ENCODE results near the gene ACKR4. TPM values are rescaled to one million over a fixed set of nuclear protein-coding genes. Genes with fewer than 3 reads are reported as not detected.
A peak's percentile ranks its signal among the peaks of the same experiment; 100 is the strongest.
"Not testable (repeated sequence)": the region's sequence is repeated elsewhere in the genome, so short reads cannot be mapped to it uniquely, and the experiment has no call there.

ACKR4 gene
- total RNA-seq, 1 experiment from 2014 or later = 0.18 TPM

GRCh38 chr3:132569153-132569552, 27.9 kb upstream of the ACKR4 start:
- Histone ChIP-seq H3K27ac (no peak overlapping the region), H3K36me3 (no peaks in the 10 kb centered on the region), H3K27me3 (replicated peaks) (no peaks in the 10 kb centered on the region), H3K4me3 (no peak overlapping the region), H3K4me1 (replicated peaks) (no peaks in the 10 kb centered on the region), H3K9me3 (replicated peaks) (no peaks in the 10 kb centered on the region; the same call in 1 of the 2 replicates)
- no peak for DNase-seq (ENCODE audit: low read depth in 1 of 2, low spot score in 2 of 2)

GRCh38 chr3:132569580-132569979, 27.5 kb upstream of the ACKR4 start:
- no peak for DNase-seq (ENCODE audit: low read depth in 1 of 2, low spot score in 2 of 2)
- Histone ChIP-seq H3K4me1 (replicated peaks) (no peaks in the 10 kb centered on the region), H3K9me3 (replicated peaks) (no peaks in the 10 kb centered on the region; the same call in 1 of the 2 replicates), H3K27ac (no peak overlapping the region), H3K36me3 (no peaks in the 10 kb centered on the region), H3K27me3 (replicated peaks) (no peaks in the 10 kb centered on the region), H3K4me3 (no peak overlapping the region)

GRCh38 chr3:132570016-132570415, 27.1 kb upstream of the ACKR4 start:
- no peaks in the 10 kb centered on the region for H3K4me1 ChIP-seq (replicated peaks)
- no peak overlapping the region for H3K27ac ChIP-seq
- no peaks in the 10 kb centered on the region for H3K27me3 ChIP-seq (replicated peaks)
- H3K36me3 ChIP-seq = no peaks in the 10 kb centered on the region
- DNase-seq (ENCODE audit: low read depth in 1 of 2, low spot score in 2 of 2) = no peak
- no peak overlapping the region for H3K4me3 ChIP-seq
- H3K9me3 ChIP-seq (replicated peaks) = no peaks in the 10 kb centered on the region; the same call in 1 of the 2 replicates

- DNase-seq (ENCODE audit: low read depth in 1 of 2, low spot score in 2 of 2) = no peak
These were observed 23.3 kb upstream of the ACKR4 start for GRCh38 chr3:132573797-132574211.

GRCh38 chr3:132587401-132587800, 9.7 kb upstream of the ACKR4 start:
- no peak for DNase-seq (ENCODE audit: low read depth in 1 of 2, low spot score in 2 of 2)
- Histone ChIP-seq H3K27ac (no peak overlapping the region), H3K4me1 (replicated peaks) (peaks cover 4% of the 10 kb centered on the region), H3K27me3 (replicated peaks) (no peaks in the 10 kb centered on the region), H3K4me3 (no peak overlapping the region), H3K36me3 (no peaks in the 10 kb centered on the region), H3K9me3 (replicated peaks) (no peaks in the 10 kb centered on the region)

More at GRCh38 chr3:132573797-132574211, 23.3 kb upstream of the ACKR4 start:
- Histone ChIP-seq H3K4me3 (no peak overlapping the region), H3K27ac (no peak overlapping the region), H3K4me1 (replicated peaks) (no peaks in the 10 kb centered on the region), H3K9me3 (replicated peaks) (no peaks in the 10 kb centered on the region; the same call in 1 of the 2 replicates), H3K27me3 (replicated peaks) (no peaks in the 10 kb centered on the region), H3K36me3 (0 out of 2 replicates have a peak, but pooled peaks cover 2% of the 10 kb centered on the region)

GRCh38 chr3:132592216-132592615, 4.9 kb upstream of the ACKR4 start:
- Histone ChIP-seq H3K9me3 (replicated peaks) (no peaks in the 10 kb centered on the region), H3K36me3 (no peaks in the 10 kb centered on the region), H3K4me3 (no peak overlapping the region), H3K27me3 (replicated peaks) (no peaks in the 10 kb centered on the region), H3K27ac (no peak overlapping the region), H3K4me1 (replicated peaks) (peaks cover 32% of the 10 kb centered on the region)
- no peak for DNase-seq (ENCODE audit: low read depth in 1 of 2, low spot score in 2 of 2)

GRCh38 chr3:132593241-132593946, 3.7 kb upstream of the ACKR4 start:
- DNase-seq (ENCODE audit: low read depth in 1 of 2, low spot score in 2 of 2) = no peak
- Histone ChIP-seq H3K4me3 (no peak overlapping the region), H3K9me3 (replicated peaks) (no peaks in the 10 kb centered on the region), H3K27ac (peak overlapping the region; percentile 88), H3K27me3 (replicated peaks) (no peaks in the 10 kb centered on the region), H3K4me1 (replicated peaks) (peaks cover 32% of the 10 kb centered on the region), H3K36me3 (no peaks in the 10 kb centered on the region)

- peak overlapping the region; percentile 88 for H3K27ac ChIP-seq
- no peaks in the 10 kb centered on the region for H3K36me3 ChIP-seq
- H3K9me3 ChIP-seq (replicated peaks) = no peaks in the 10 kb centered on the region
- no peaks in the 10 kb centered on the region for H3K27me3 ChIP-seq (replicated peaks)
- peaks cover 32% of the 10 kb centered on the region for H3K4me1 ChIP-seq (replicated peaks)
- peak; percentile 50 to 78 for DNase-seq (ENCODE audit: low read depth in 1 of 2, low spot score in 2 of 2)
- no peak overlapping the region for H3K4me3 ChIP-seq
These were observed 3.1 kb upstream of the ACKR4 start for GRCh38 chr3:132593947-132594323.

- no peaks in the 10 kb centered on the region for H3K36me3 ChIP-seq
- H3K27me3 ChIP-seq (replicated peaks) = no peaks in the 10 kb centered on the region
- peaks cover 32% of the 10 kb centered on the region for H3K4me1 ChIP-seq (replicated peaks)
- peak overlapping the region; percentile 88 for H3K27ac ChIP-seq
- H3K4me3 ChIP-seq = no peak overlapping the region
- DNase-seq (ENCODE audit: low read depth in 1 of 2, low spot score in 2 of 2) = no peak
- no peaks in the 10 kb centered on the region for H3K9me3 ChIP-seq (replicated peaks)
These were observed 2.6 kb upstream of the ACKR4 start for GRCh38 chr3:132594498-132594897.

- no peaks in the 10 kb centered on the region for H3K36me3 ChIP-seq
- peaks cover 32% of the 10 kb centered on the region for H3K4me1 ChIP-seq (replicated peaks)
- H3K4me3 ChIP-seq = no peak overlapping the region
- H3K27me3 ChIP-seq (replicated peaks) = no peaks in the 10 kb centered on the region
- no peak overlapping the region for H3K27ac ChIP-seq
- DNase-seq (ENCODE audit: low read depth in 1 of 2, low spot score in 2 of 2) = peak in 1 of 2 experiments; percentile 40
- no peaks in the 10 kb centered on the region for H3K9me3 ChIP-seq (replicated peaks)
These were observed 2.1 kb upstream of the ACKR4 start for GRCh38 chr3:132595014-132595413.

GRCh38 chr3:132596326-132596725, 744 bp upstream of the ACKR4 start:
- H3K9me3 ChIP-seq (replicated peaks) = no peaks in the 10 kb centered on the region
- no peaks in the 10 kb centered on the region for H3K27me3 ChIP-seq (replicated peaks)
- no peak for DNase-seq (ENCODE audit: low read depth in 1 of 2, low spot score in 2 of 2)
- H3K36me3 ChIP-seq = no peaks in the 10 kb centered on the region
- peaks cover 32% of the 10 kb centered on the region for H3K4me1 ChIP-seq (replicated peaks)
- H3K4me3 ChIP-seq = no peak overlapping the region
- no peak overlapping the region for H3K27ac ChIP-seq

- Histone ChIP-seq H3K36me3 (no peaks in the 10 kb centered on the region), H3K9me3 (replicated peaks) (no peaks in the 10 kb centered on the region), H3K27me3 (replicated peaks) (no peaks in the 10 kb centered on the region), H3K4me3 (no peak overlapping the region), H3K4me1 (replicated peaks) (peaks cover 26% of the 10 kb centered on the region), H3K27ac (no peak overlapping the region)
- no peak for DNase-seq (ENCODE audit: low read depth in 1 of 2, low spot score in 2 of 2)
These were observed 590 bp downstream of the ACKR4 start for GRCh38 chr3:132597660-132598059.

- H3K4me1 ChIP-seq (replicated peaks) = peaks cover 22% of the 10 kb centered on the region
- no peak overlapping the region for H3K27ac ChIP-seq
- H3K27me3 ChIP-seq (replicated peaks) = no peaks in the 10 kb centered on the region
- DNase-seq (ENCODE audit: low read depth in 1 of 2, low spot score in 2 of 2) = no peak
- H3K4me3 ChIP-seq = no peak overlapping the region
- no peaks in the 10 kb centered on the region for H3K9me3 ChIP-seq (replicated peaks)
- H3K36me3 ChIP-seq = peaks cover 5% of the 10 kb centered on the region; the same call in 1 of the 2 replicates
These were observed 1.1 kb downstream of the ACKR4 start for GRCh38 chr3:132598181-132598580.

GRCh38 chr3:132600614-132601013, 3.5 kb downstream of the ACKR4 start:
- not testable (repeated sequence) for H3K9me3 ChIP-seq (replicated peaks); DNase-seq (ENCODE audit: low read depth in 1 of 2, low spot score in 2 of 2); H3K4me3 ChIP-seq; H3K4me1 ChIP-seq (replicated peaks); H3K27me3 ChIP-seq (replicated peaks); H3K27ac ChIP-seq
- peaks cover 11% of the 10 kb centered on the region for H3K36me3 ChIP-seq

All from SJSA1 (cell line).